ENCODE data around the gene NCMAP. TPM values are rescaled to one million over a fixed set of nuclear protein-coding genes. Genes with fewer than 3 reads are reported as not detected.

Gene NCMAP
- total RNA-seq, 4 donors from 2014 or later: 0.12 to 0.19 TPM; not detected in 2

DNA sequence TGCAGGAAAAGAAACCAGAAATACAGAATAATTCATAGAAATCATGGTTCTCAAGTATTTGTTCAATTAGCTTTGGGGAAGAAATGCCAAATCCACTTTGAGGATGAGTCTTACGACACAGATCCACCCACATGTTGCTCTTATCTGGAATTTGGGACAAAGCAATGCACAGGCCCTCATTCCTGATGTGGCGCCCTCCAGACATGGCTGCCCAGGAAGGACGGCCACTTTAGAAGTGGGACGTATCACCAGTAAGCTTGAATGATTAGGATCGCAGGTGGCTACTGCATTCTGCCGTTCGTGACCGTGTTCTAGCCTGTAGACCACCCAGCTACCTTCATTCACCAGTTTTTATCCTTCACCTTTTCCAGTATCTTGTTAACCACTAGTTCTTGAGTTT lies 20.1 kb upstream of the NCMAP start:
- TF ChIP-seq, protein P1, sequence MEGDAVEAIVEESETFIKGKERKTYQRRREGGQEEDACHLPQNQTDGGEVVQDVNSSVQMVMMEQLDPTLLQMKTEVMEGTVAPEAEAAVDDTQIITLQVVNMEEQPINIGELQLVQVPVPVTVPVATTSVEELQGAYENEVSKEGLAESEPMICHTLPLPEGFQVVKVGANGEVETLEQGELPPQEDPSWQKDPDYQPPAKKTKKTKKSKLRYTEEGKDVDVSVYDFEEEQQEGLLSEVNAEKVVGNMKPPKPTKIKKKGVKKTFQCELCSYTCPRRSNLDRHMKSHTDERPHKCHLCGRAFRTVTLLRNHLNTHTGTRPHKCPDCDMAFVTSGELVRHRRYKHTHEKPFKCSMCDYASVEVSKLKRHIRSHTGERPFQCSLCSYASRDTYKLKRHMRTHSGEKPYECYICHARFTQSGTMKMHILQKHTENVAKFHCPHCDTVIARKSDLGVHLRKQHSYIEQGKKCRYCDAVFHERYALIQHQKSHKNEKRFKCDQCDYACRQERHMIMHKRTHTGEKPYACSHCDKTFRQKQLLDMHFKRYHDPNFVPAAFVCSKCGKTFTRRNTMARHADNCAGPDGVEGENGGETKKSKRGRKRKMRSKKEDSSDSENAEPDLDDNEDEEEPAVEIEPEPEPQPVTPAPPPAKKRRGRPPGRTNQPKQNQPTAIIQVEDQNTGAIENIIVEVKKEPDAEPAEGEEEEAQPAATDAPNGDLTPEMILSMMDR (IDR thresholded peaks at IDR 0.05): no peak
- no peak for TF ChIP-seq POLR2A (IDR thresholded peaks at IDR 0.05)
- intact Hi-C loops (cut with DNase I): no loop called here
- H3K36me3 ChIP-seq: peaks cover 0 to 76% (median 0%) of the 10 kb centered on the region in 3 donors
- H3K4me3 ChIP-seq: no peak overlapping the region
- no peaks in the 10 kb centered on the region for H3K9me3 ChIP-seq
- peak overlapping the region in 2 of 4 donors; percentile 38 to 66 for H3K27ac ChIP-seq
- no peak for DNase-seq
- H3K27me3 ChIP-seq: no peaks in the 10 kb centered on the region
- WGBS, 2 donors: 88 to 89% methylated on average over 8 of the region's 8 CpGs
- peaks cover 0 to 13% (median 0%) of the 10 kb centered on the region in 3 donors for H3K4me1 ChIP-seq

DNA sequence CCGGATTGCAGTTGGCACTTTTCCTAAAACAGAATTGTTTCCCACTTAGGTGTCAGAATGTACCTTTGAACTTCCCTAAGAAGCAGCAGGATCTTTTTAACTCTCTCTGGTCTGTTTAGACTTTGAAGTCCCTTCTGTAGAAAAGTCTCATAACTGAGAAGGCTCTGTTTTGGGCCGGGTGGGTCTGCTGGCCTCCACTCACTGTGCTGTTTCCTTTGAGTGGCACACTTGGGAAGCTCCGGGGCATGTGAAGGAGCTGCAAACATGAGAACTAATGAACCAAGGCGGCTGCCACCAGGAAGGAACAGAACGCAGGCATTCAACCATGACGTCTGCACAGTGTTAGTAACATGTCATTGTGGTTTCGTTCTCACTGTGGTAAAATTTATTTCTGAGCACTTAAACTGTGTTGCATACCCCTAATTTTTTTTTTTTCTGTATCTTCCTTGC lies 19.5 kb upstream of the NCMAP start:
- Histone ChIP-seq H3K27ac (peak overlapping the region in 2 of 4 donors; percentile 38 to 66), H3K4me3 (no peak overlapping the region), H3K27me3 (no peaks in the 10 kb centered on the region), H3K9me3 (no peaks in the 10 kb centered on the region), H3K36me3 (peaks cover 0 to 70% (median 0%) of the 10 kb centered on the region in 3 donors), H3K4me1 (peaks cover 0 to 19% (median 0%) of the 10 kb centered on the region in 3 donors)
- WGBS, 2 donors: 39 to 45% methylated on average over 7 of the region's 7 CpGs
- TF ChIP-seq, protein P1 (IDR thresholded peaks at IDR 0.05): no peak
- peak in 1 of 4 donors; percentile 39 for TF ChIP-seq POLR2A (IDR thresholded peaks at IDR 0.05)
- intact Hi-C loops (cut with DNase I): no loop called here
- no peak for DNase-seq

DNA sequence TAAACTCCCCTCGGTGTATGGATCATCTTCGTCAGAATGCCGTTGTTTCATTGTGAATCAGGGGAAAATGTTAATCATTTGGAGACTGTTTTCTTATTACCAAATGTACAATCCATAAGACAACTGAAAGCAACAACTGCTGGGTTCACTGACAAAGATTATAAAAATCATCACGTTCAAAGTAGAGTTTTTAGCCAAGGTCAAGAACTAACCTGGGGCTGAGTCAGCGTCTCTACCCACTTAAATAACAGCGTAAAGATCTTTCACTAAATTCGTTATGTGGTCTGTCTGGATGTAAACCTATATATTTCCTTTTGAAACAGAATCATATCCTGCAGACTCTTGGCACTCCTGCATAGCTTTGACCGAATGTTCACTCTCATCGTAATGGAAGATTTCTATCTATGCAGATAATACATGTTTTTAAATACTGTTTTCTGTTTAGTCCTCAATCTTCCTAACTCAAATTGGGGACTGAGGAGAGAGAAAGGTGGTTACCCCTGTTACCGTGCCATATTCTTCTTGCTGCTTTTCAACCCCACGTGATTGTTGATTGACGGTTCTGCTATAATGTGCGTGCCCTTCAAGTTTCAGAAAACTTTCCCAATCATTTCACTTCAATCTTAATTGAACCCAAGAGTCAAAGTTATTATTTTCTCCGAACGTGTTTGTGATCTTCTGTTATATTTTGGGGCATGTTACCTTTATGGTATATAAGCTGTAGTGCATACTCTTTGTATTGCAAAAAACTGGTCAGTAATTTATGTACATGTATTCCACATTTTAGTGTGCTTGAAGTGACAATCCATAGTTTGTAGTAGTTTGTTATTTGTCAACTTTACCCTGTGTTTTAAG lies 15.6 kb upstream of the NCMAP start:
- Histone ChIP-seq H3K27ac (no peak overlapping the region), H3K9me3 (no peaks in the 10 kb centered on the region), H3K4me3 (no peak overlapping the region), H3K4me1 (peaks cover 0 to 26% (median 0%) of the 10 kb centered on the region in 3 donors), H3K27me3 (no peaks in the 10 kb centered on the region), H3K36me3 (peaks cover 0 to 35% (median 0%) of the 10 kb centered on the region in 3 donors)
- TF ChIP-seq POLR2A (IDR thresholded peaks at IDR 0.05): no peak
- TF ChIP-seq, protein P1 (IDR thresholded peaks at IDR 0.05): no peak
- DNase-seq: no peak
- WGBS, 2 donors: 71 to 78% methylated on average over 15 of the region's 15 CpGs
- intact Hi-C loops (cut with DNase I): no loop called here

DNA sequence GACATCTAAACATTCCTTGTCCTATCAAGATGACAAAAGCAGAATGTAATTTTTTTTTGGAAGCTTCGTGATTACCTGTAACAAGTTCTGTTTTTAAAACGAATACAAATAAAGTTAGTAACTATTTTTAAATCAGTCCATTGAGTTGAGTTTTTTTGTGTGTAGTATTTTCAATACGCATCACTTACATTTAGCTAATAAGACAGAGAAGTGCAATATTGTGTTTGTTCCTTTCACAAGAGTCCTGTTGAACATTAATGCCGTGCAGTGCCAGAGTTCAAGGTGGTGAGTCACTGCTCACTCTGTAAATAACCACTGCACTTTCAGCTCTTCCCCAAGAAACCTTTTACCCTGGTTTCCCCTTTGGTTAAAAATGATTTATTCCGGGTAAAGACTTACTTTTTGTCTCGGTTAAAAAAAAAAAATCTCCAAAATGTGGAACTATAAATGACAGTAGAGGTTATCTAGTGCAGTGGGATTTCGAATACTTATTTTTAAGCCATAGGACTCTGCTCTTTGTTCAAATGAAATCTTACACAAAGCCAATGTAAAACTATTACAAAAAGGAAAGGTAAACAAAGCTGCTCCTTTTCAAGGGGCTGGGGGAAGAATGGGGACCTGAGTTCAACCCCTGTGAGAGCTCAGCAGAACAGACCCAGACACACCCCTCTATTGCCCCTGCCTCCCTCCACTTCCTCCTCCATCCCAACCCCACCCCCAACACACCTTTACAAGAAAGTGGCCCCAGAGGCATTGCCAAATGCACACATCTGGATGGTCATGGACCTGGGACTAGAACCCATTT lies 14.8 kb upstream of the NCMAP start:
- H3K4me1 ChIP-seq: peaks cover 0 to 31% (median 0%) of the 10 kb centered on the region in 3 donors
- no peak overlapping the region for H3K4me3 ChIP-seq
- peaks cover 0 to 26% (median 0%) of the 10 kb centered on the region in 3 donors for H3K36me3 ChIP-seq
- 40 to 41% methylated on average over 7 of the region's 7 CpGs for WGBS, 2 donors
- H3K27me3 ChIP-seq: no peaks in the 10 kb centered on the region
- no peaks in the 10 kb centered on the region for H3K9me3 ChIP-seq
- DNase-seq: no peak
- H3K27ac ChIP-seq: no peak overlapping the region
- TF ChIP-seq, protein P1 (IDR thresholded peaks at IDR 0.05): no peak
- TF ChIP-seq POLR2A (IDR thresholded peaks at IDR 0.05): no peak
- intact Hi-C loops (cut with DNase I): no loop called here
